ENCODE data around the gene CHTF8.

The CHTF8 gene

DNA sequence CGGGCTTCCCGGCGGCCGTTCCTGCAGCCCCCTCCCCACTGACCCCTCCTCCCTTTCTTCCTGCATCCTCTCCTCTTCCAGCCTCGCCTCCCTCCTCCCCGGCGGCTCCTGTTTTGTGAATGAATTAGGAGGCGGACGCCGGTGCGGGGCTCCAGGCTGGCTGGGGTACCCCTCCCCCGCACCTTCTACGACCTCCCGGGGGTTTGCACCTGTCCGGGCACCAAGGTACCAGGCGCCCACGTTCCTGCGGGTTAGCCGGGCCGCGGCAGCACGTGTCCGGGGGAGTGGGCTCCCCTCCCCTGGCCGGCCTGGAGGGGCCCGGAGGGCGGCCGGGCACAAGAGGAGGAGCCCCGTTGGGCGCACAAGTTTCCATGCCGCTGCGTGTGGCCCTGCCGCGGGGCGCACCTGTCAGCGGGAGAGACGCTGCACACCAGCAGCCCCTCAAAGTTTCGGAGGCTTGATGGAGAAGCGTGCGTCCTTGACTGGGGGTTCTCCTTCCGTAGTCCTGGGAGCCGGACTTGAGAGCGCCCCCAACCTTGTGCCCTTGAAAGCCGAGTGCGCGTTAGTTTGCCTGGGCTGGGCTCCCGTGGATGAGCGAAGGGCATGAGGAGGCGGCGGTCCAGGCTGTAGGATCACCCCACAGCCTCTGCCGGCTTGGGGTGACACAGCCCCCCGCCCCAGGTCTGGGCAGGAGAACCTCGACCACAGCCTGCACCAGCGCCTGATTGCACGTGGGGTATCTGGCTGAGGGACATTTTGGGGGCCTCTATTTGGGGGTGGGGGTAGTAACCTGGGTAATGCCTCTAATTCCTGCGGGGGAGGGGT is 25.7 kb downstream of the CHTF8 start:
- Histone ChIP-seq H3K9me3 (replicated peaks in 1 of 2; ENCODE audit: control insufficient read depth in 2 of 2, insufficient read depth in 1 of 2, low read depth in 1 of 2, low read length in 2 of 2) (no peaks in the 10 kb centered on the region), H4K8ac (ENCODE audit: low read depth, low read length) (no peak overlapping the region), H2BK5ac (ENCODE audit: low read length) (peak overlapping the region; percentile 39), H3K4me1 (ENCODE audit: control insufficient read depth in 2 of 2, insufficient read depth in 1 of 2, low read depth in 1 of 2, low read length in 2 of 2) (peaks cover 13 to 16% of the 10 kb centered on the region in 2 donors), H2BK15ac (ENCODE audit: low read length) (peak overlapping the region; percentile 78), H2AFZ (ENCODE audit: low read length) (peak overlapping the region; percentile 90), H3K79me1 (ENCODE audit: low read depth, low read length) (peaks cover 16% of the 10 kb centered on the region), H3K14ac (ENCODE audit: low read length) (peak overlapping the region; percentile 32), H2BK12ac (ENCODE audit: low read length) (no peak overlapping the region), H3K27me3 (ENCODE audit: control insufficient read depth in 3 of 3, insufficient read depth in 3 of 3, low read depth in 1 of 3, low read length in 3 of 3) (no peaks in the 10 kb centered on the region), H3K4me2 (ENCODE audit: insufficient read depth, low read length, poor library complexity, severe bottlenecking) (peak overlapping the region; percentile 99), H3K4ac (ENCODE audit: low read length) (no peak overlapping the region), H2BK120ac (ENCODE audit: low read depth, low read length) (peak overlapping the region; percentile 41), H3K36me3 (replicated peaks in 1 of 2; ENCODE audit: control insufficient read depth in 2 of 2, insufficient read depth in 2 of 2, low read length in 2 of 2) (peaks cover 20 to 26% of the 10 kb centered on the region in 2 donors), H3K18ac (ENCODE audit: low read length) (peak overlapping the region; percentile 93), H2AK5ac (ENCODE audit: low read depth, low read length) (peak overlapping the region; percentile 69), H3K23ac (ENCODE audit: low read depth, low read length, poor library complexity) (peak overlapping the region; percentile 29), H3K4me3 (ENCODE audit: low read length in 2 of 2) (peak overlapping the region; percentile 63 to 86), H3K27ac (replicated peaks; ENCODE audit: low read length) (no peak overlapping the region), H4K91ac (ENCODE audit: low read depth, low read length, poor library complexity) (no peak overlapping the region), H3K9ac (ENCODE audit: low read depth, low read length, poor library complexity) (peak overlapping the region; percentile 87)
- WGBS, 2 donors (ENCODE audit: extremely low coverage in 2 of 2, insufficient read length in 2 of 2, insufficient replicate concordance in 1 of 2) = no CpG with 5 or more reads among the region's 55 CpGs
- DNase-seq (ENCODE audit: low spot score) = peak; percentile 51

DNA sequence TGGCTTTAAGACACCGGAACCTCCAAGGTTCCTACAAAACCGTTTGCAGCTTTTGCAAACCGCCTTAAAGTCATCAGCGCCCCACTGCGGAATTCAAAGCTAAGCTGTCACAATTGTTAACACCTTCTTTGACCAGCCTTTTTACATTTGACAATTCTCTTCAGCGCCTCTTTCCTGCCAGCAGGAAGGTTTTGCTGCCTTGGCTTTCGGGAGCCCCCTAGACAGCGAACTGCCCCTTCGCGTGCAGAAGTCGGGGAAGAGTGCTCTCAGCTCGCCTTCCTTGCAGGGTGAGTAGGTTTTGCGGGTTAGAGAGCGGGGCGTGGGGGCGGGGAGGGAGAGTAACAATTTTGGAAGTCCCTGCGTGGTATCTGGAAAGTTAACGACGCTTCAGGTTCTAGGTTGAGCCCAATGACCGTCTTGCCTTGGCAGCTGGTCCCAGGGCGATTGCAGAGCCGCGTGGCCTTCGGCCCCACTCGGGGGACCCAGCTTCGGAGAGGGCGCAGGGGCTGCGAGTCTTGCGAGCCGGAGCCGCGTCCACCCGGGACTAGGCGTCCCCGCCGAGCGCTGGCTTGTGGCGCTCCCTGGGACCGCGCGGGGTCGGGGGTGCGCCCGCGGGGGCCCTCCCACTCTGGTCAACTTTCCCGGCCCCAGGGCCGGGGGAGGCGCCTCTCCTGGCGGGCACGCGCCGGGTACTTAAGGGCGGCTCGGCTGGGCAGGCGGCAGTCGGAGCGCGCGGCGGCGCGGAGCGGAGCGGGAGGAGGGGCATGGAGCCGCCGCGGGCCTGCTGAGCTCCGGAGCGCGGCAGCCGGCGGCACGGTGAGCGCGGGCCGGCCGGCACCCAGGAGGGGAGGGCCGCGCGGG is 26.7 kb downstream of the CHTF8 start, which contains the start of gene HAS3:
Gene HAS3 (plus strand): TSS at position 153 of the 861 bp plus-strand sequence. CDS start 3,743 bp downstream, outside the sequence.
- WGBS, 2 donors (ENCODE audit: extremely low coverage in 2 of 2, insufficient read length in 2 of 2, insufficient replicate concordance in 1 of 2) = no CpG with 5 or more reads among the region's 80 CpGs

GRCh38 chr16:69100071-69100691 is 32.2 kb downstream of the CHTF8 start:
- H3K23ac ChIP-seq (ENCODE audit: low read depth, low read length, poor library complexity) = peak overlapping the region; percentile 3
- H3K79me1 ChIP-seq (ENCODE audit: low read depth, low read length) = no peaks in the 10 kb centered on the region
- no peaks in the 10 kb centered on the region for H3K27me3 ChIP-seq (ENCODE audit: control insufficient read depth in 3 of 3, insufficient read depth in 3 of 3, low read depth in 1 of 3, low read length in 3 of 3)
- peak overlapping the region; percentile 86 for H2AFZ ChIP-seq (ENCODE audit: low read length)
- H2BK5ac ChIP-seq (ENCODE audit: low read length) = no peak overlapping the region
- H2BK120ac ChIP-seq (ENCODE audit: low read depth, low read length) = peak overlapping the region; percentile 26
- H4K91ac ChIP-seq (ENCODE audit: low read depth, low read length, poor library complexity) = no peak overlapping the region
- peak overlapping the region; percentile 32 for H3K18ac ChIP-seq (ENCODE audit: low read length)
- H3K36me3 ChIP-seq (replicated peaks in 1 of 2; ENCODE audit: control insufficient read depth in 2 of 2, insufficient read depth in 2 of 2, low read length in 2 of 2) = no peaks in the 10 kb centered on the region
- no peak overlapping the region for H3K4me3 ChIP-seq (ENCODE audit: low read length in 2 of 2)
- H2BK15ac ChIP-seq (ENCODE audit: low read length) = no peak overlapping the region
- no peak overlapping the region for H2BK12ac ChIP-seq (ENCODE audit: low read length)
- no peaks in the 10 kb centered on the region for H3K9me3 ChIP-seq (replicated peaks in 1 of 2; ENCODE audit: control insufficient read depth in 2 of 2, insufficient read depth in 1 of 2, low read depth in 1 of 2, low read length in 2 of 2)
- DNase-seq (ENCODE audit: low spot score) = no peak
- H3K4me1 ChIP-seq (ENCODE audit: control insufficient read depth in 2 of 2, insufficient read depth in 1 of 2, low read depth in 1 of 2, low read length in 2 of 2) = peaks cover 9 to 13% of the 10 kb centered on the region in 2 donors
- H3K9ac ChIP-seq (ENCODE audit: low read depth, low read length, poor library complexity) = no peak overlapping the region
- H2AK5ac ChIP-seq (ENCODE audit: low read depth, low read length) = no peak overlapping the region
- H3K27ac ChIP-seq (replicated peaks; ENCODE audit: low read length) = no peak overlapping the region
- no peak overlapping the region for H4K8ac ChIP-seq (ENCODE audit: low read depth, low read length)
- WGBS, 2 donors (ENCODE audit: extremely low coverage in 2 of 2, insufficient read length in 2 of 2, insufficient replicate concordance in 1 of 2) = no CpG with 5 or more reads among the region's 11 CpGs
- H3K4me2 ChIP-seq (ENCODE audit: insufficient read depth, low read length, poor library complexity, severe bottlenecking) = no peak overlapping the region
- H3K4ac ChIP-seq (ENCODE audit: low read length) = no peak overlapping the region
- H3K14ac ChIP-seq (ENCODE audit: low read length) = no peak overlapping the region

More for the DNA sequence above, 26.7 kb downstream of the CHTF8 start, which contains the start of gene HAS3:
- Histone ChIP-seq H3K14ac (ENCODE audit: low read length) (peak within 1 kb of the TSS; percentile 85), H3K9me3 (replicated peaks in 1 of 2; ENCODE audit: control insufficient read depth in 2 of 2, insufficient read depth in 1 of 2, low read depth in 1 of 2, low read length in 2 of 2) (no peaks in the 10 kb centered on the region), H2BK12ac (ENCODE audit: low read length) (peak within 1 kb of the TSS; percentile 63), H2AFZ (ENCODE audit: low read length) (peak within 1 kb of the TSS; percentile 90), H3K27me3 (ENCODE audit: control insufficient read depth in 3 of 3, insufficient read depth in 3 of 3, low read depth in 1 of 3, low read length in 3 of 3) (no peaks in the 10 kb centered on the region), H2BK5ac (ENCODE audit: low read length) (peak within 1 kb of the TSS; percentile 78), H3K27ac (replicated peaks; ENCODE audit: low read length) (peak within 1 kb of the TSS; percentile 42), H3K9ac (ENCODE audit: low read depth, low read length, poor library complexity) (peak within 1 kb of the TSS; percentile 86), H2AK5ac (ENCODE audit: low read depth, low read length) (peak within 1 kb of the TSS; percentile 69), H3K4me1 (ENCODE audit: control insufficient read depth in 2 of 2, insufficient read depth in 1 of 2, low read depth in 1 of 2, low read length in 2 of 2) (peaks cover 15 to 16% of the 10 kb centered on the region in 2 donors), H2BK15ac (ENCODE audit: low read length) (peak within 1 kb of the TSS; percentile 78), H3K23ac (ENCODE audit: low read depth, low read length, poor library complexity) (peak within 1 kb of the TSS; percentile 83), H3K4ac (ENCODE audit: low read length) (no peak within 1 kb of the TSS), H3K36me3 (replicated peaks in 1 of 2; ENCODE audit: control insufficient read depth in 2 of 2, insufficient read depth in 2 of 2, low read length in 2 of 2) (peaks cover 14 to 18% of the 10 kb centered on the region in 2 donors), H2BK120ac (ENCODE audit: low read depth, low read length) (no peak within 1 kb of the TSS), H3K4me3 (ENCODE audit: low read length in 2 of 2) (peak within 1 kb of the TSS; percentile 63 to 86), H4K91ac (ENCODE audit: low read depth, low read length, poor library complexity) (no peak within 1 kb of the TSS), H3K18ac (ENCODE audit: low read length) (peak within 1 kb of the TSS; percentile 93), H3K79me1 (ENCODE audit: low read depth, low read length) (peaks cover 13% of the 10 kb centered on the region), H4K8ac (ENCODE audit: low read depth, low read length) (no peak within 1 kb of the TSS), H3K4me2 (ENCODE audit: insufficient read depth, low read length, poor library complexity, severe bottlenecking) (peak within 1 kb of the TSS; percentile 99)
- DNase-seq (ENCODE audit: low spot score) = peak; percentile 70
